ENCODE results near the gene SLC16A7. TPM values are rescaled to one million over a fixed set of nuclear protein-coding genes. Genes with fewer than 3 reads are reported as not detected.
"Not testable (repeated sequence)": the region's sequence is repeated elsewhere in the genome, so short reads cannot be mapped to it uniquely, and the experiment has no call there.

The SLC16A7 gene
- total RNA-seq, 1 donor from 2014 or later, result 2.4 TPM

- TF ChIP-seq CTCF (conservative IDR thresholded peaks at IDR 0.05; ENCODE audit: low read depth, low read length), result no peak
- no peak for DNase-seq (ENCODE audit: low read depth)
- no peak overlapping the region for H3K4me3 ChIP-seq (ENCODE audit: low read depth, low read length)
Measured at GRCh38 chr12:59737725-59738463, 142.1 kb downstream of the SLC16A7 start.

- no peak overlapping the region for H3K4me3 ChIP-seq (ENCODE audit: low read depth, low read length)
- TF ChIP-seq CTCF (conservative IDR thresholded peaks at IDR 0.05; ENCODE audit: low read depth, low read length), result no peak
- no peak for DNase-seq (ENCODE audit: low read depth)
Measured at GRCh38 chr12:59742841-59743240, 147.0 kb downstream of the SLC16A7 start.

GRCh38 chr12:59744564-59744963 lies 148.7 kb downstream of the SLC16A7 start:
- TF ChIP-seq CTCF (conservative IDR thresholded peaks at IDR 0.05; ENCODE audit: low read depth, low read length), result no peak
- H3K4me3 ChIP-seq (ENCODE audit: low read depth, low read length), result no peak overlapping the region
- no peak for DNase-seq (ENCODE audit: low read depth)

DNA sequence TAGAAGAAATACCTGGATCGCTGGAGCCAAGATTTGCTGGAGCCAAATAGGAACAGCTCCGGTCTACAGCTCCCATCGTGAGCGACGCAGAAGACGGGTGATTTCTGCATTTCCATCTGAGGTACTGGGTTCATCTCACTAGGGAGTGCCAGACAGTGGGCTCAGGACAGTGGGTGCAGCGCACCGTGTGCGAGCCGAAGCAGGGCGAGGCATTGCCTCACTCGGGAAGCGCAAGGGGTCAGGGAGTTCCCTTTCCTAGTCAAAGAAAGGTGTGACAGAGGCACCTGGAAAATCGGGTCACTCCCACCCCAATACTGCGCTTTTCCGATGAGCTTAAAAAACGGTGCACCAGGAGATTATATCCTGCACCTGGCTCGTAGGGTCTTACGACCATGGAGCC lies 155.3 kb downstream of the SLC16A7 start:
- not testable (repeated sequence) for H3K4me3 ChIP-seq (ENCODE audit: low read depth, low read length); DNase-seq (ENCODE audit: low read depth)

- TF ChIP-seq CTCF (conservative IDR thresholded peaks at IDR 0.05; ENCODE audit: low read depth, low read length), result no peak
- no peak overlapping the region for H3K4me3 ChIP-seq (ENCODE audit: low read depth, low read length)
- no peak for DNase-seq (ENCODE audit: low read depth)
Measured at GRCh38 chr12:59761542-59761941, 165.7 kb downstream of the SLC16A7 start.

GRCh38 chr12:59763835-59764234 lies 168.0 kb downstream of the SLC16A7 start:
- H3K4me3 ChIP-seq (ENCODE audit: low read depth, low read length), result no peak overlapping the region
- DNase-seq (ENCODE audit: low read depth), result no peak
- no peak for TF ChIP-seq CTCF (conservative IDR thresholded peaks at IDR 0.05; ENCODE audit: low read depth, low read length)

DNA sequence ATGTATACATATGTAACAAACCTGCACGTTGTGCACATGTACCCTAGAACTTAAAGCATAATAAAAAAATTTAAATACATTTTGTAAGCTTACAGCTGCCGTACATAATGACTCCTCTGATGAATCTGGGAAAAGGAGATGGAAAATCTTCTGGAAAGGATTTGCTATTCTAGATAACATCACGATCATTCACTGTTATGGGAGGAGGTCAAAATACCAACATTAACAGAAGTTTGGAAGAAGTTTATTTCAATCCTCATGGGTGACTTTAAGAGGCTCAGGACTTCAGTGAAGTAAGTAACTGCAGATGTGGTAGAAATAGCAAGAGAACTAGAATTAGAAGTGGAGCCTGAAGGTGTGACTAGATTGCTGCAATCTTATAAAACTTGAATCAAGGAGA lies 172.2 kb downstream of the SLC16A7 start:
- no peak overlapping the region for H3K4me3 ChIP-seq (ENCODE audit: low read depth, low read length)
- DNase-seq (ENCODE audit: low read depth), result no peak
- TF ChIP-seq CTCF (conservative IDR thresholded peaks at IDR 0.05; ENCODE audit: low read depth, low read length), result no peak

All from epithelial cell of proximal tubule (primary cell).